DND-41 (cell line): Measurements from ENCODE around the gene MANSC4.

Source experiments
- EZH2 ChIP-seq: IDR thresholded peaks from 3 replicates; pipeline ENCODE4 v1.6.1; 2012; ENCODE audit warnings: borderline replicate concordance, low read depth, mild to moderate bottlenecking, moderate library complexity, low read length, inconsistent platforms; ENCODE audit not compliant: severe bottlenecking
- TF ChIP-seq, protein P1 (sequence below): IDR thresholded peaks from 2 replicates; pipeline ENCODE4 v1.5.1; 2012; ENCODE audit warnings: borderline replicate concordance, low read length, moderate library complexity, mild to moderate bottlenecking; ENCODE audit not compliant: poor library complexity, severe bottlenecking; ENCODE audit errors: extremely low read depth

GRCh38 chr12:27822076-27822712 lies 42.2 kb upstream of the MANSC4 start:
- TF ChIP-seq, protein P1, sequence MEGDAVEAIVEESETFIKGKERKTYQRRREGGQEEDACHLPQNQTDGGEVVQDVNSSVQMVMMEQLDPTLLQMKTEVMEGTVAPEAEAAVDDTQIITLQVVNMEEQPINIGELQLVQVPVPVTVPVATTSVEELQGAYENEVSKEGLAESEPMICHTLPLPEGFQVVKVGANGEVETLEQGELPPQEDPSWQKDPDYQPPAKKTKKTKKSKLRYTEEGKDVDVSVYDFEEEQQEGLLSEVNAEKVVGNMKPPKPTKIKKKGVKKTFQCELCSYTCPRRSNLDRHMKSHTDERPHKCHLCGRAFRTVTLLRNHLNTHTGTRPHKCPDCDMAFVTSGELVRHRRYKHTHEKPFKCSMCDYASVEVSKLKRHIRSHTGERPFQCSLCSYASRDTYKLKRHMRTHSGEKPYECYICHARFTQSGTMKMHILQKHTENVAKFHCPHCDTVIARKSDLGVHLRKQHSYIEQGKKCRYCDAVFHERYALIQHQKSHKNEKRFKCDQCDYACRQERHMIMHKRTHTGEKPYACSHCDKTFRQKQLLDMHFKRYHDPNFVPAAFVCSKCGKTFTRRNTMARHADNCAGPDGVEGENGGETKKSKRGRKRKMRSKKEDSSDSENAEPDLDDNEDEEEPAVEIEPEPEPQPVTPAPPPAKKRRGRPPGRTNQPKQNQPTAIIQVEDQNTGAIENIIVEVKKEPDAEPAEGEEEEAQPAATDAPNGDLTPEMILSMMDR = no peak
- no peak for TF ChIP-seq EZH2
